Stimulated activated CD4-positive, alpha-beta T cell treated with anti-CD3 and anti-CD28 coated beads, Interleukin-4, amount 100 ng/mL, for 4 hours (primary cell): ENCODE measurements around the gene RIC8B.
A peak's percentile ranks its signal among the peaks of the same experiment; 100 is the strongest.

ENCODE experiments used
- DNase-seq, 2 experiments: peaks; one replicate each; pipeline ENCODE4 v3.0.0-alpha.2; 2020

Gene RIC8B

GRCh38 chr12:106814714-106815113, 40.2 kb downstream of the RIC8B start:
- DNase-seq: no peak

DNA sequence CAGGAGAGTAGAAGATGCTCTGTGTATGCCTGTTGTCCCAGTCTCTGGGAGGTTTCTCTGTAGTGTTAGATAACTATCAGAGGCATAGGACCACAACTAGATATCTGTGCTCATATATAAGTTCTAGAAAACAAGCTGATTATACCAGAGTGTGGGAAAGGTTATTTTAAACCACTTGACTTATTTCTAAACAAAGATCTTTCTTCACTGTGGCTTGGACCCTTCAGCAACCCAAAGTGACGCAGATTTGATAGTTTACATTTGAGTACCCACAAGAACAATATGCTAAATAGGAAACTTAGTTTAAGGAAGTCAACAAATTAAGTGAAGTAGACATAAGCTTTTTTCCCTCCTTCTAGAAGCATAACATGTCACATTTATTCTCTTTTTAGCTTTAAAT, 41.3 kb downstream of the RIC8B start:
- no peak for DNase-seq

GRCh38 chr12:106816231-106816630, 41.7 kb downstream of the RIC8B start:
- DNase-seq: no peak

GRCh38 chr12:106819991-106820390, 45.5 kb downstream of the RIC8B start:
- DNase-seq: no peak

DNA sequence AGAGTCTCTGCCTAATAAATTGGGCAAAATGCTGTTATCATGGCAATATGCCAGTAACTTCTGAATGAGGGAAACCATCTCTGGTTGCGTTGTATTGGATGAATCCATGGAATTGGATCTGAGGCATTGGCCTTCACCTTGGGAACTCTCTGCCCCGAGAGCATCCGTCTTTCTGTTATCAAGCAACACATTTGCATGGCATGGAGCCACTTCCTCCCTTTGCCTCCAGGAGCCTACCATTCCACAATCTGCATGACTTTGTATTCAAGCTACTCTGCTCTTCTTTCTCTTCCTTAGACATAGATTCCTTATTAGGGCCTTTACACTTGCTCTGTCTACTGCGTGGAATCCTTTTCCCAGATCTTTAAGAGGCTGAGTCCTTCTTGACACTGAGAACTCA, 57.2 kb downstream of the RIC8B start:
- no peak for DNase-seq

DNA sequence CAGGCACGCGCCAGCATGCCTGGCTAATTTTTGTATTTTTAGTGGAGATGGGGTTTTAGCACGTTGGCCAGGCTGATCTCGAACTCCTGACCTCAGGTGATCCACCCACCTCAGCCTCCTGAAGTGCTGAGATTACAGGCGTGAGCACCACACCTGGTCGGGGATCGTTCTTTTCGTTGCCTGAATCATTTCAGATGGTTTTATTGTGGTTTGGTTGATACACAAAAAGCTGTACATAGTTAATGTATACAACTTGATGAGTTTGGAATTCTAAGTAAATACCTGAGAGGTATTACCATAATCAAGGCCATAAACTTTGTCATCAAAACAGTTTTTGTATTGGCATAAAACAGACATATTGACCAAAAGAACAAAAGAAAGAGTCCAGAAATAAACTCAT, 63.3 kb downstream of the RIC8B start:
- no peak for DNase-seq

- no peak for DNase-seq
Observed at GRCh38 chr12:106839333-106839732, 64.9 kb downstream of the RIC8B start.

DNA sequence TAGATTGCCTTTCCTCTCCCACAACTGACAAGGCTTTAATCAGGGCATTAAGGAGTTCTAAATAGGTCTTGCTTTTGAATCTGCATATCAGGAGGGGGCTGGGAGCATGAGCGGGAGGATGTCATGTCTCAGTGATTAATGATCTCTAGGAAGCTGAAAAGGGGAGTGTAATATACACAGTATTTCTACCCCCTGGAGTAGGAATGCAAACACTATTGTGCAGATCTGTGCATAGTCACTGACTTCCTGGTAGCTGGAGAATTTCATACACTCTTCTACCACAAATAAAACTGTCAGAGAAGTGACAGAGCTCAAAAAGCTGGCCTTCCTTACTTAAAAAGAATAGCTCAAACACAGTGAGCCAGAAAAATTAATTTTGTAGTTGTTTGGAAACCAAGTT, 65.8 kb downstream of the RIC8B start:
- no peak for DNase-seq

GRCh38 chr12:106841510-106842302, 67.2 kb downstream of the RIC8B start:
- DNase-seq: peak; percentile 6 to 15

- no peak for DNase-seq
Observed at GRCh38 chr12:106845902-106846301, 71.4 kb downstream of the RIC8B start.

DNA sequence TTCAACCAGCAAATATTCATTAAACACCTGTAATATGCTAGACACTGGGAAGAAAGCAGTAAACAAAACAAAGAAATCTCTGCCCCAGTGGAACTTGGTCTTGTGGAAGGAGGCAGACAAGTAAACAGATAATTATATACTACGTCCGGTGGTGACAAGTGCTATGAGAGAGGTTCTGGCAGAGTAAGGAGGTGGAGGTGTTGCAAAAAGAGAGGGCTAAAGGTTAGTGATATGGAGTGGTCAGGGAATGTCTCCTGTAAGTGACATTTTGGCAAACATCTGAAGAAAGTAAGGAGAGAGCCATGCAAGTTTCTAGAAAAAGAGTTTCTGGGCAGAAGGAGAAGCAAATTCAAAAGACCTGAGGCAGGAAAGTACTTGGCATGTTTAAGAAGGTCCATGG, 73.4 kb downstream of the RIC8B start:
- no peak for DNase-seq

- DNase-seq: no peak
Observed at GRCh38 chr12:106851306-106851705, 76.8 kb downstream of the RIC8B start.

GRCh38 chr12:106854723-106855122, 80.2 kb downstream of the RIC8B start:
- no peak for DNase-seq

DNA sequence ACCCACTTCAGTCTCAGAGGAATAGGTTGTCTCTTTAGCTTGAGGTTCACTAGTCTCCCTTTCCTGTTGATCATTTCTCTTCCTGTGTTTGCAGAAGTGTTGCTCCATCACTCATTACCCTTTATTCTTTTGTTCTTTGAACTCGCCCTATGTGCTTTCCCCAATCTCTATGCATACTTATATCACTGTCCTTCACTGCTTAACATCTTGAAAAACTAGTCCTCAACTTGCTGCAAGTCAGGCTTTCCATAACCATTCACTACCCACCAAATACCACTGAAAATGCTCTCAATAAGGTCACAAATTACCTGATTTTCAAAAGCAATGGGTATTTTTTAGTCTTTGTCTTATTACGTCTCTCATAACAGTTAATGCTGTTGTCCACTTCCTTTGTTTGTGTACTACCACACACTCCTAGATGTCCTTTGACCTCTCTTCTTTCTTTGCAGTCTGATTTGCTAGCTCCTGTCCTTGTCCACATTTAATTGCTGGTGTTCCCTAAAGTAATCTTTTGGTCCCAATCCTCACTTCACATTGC, 80.8 kb downstream of the RIC8B start:
- no peak for DNase-seq

DNA sequence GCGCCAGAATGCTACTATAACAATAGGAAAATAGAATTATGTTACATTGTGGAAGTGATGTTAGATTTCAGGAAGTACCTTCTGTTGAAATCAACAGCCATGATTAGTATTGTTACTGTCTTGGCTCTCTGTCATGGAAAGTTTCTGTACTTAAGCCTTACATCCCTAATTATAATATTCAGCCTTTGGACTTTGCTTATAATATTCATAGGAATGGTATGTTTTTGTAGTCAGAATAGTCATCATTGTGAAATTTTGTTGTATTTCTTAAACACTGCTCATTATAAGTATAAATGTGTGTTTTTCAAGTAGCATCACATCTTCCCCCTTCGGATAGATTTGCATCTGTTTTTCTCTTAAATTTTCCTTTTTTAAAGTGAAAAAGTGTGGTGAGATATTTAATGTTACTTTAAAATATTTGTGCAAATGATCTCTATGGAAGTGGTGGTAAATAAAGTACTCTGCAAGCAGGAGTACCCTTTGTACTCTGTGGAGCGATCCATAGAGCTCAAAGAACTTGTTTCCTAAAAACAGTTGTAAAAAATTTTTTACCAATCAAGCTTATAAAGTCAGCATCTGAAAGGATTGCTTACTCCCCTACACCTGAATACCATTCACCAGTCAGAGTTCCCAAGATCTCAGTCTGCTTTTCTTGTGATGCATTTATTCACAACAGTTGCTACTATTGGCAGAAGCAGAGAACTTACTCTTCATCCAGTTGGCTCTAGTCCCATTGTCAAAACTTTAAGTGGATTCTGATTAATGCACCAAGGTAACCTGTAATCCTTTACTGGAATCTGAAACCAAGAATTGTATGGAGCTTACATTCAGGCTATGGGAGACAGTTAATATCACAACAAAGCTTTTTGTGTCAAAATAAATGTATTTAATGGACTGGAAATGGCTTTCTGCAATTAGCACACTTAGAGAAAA, 87.8 kb downstream of the RIC8B start:
- no peak for DNase-seq

- DNase-seq: no peak
Observed at GRCh38 chr12:106863189-106863588, 88.7 kb downstream of the RIC8B start.

GRCh38 chr12:106865683-106866082, 91.2 kb downstream of the RIC8B start:
- DNase-seq: no peak

DNA sequence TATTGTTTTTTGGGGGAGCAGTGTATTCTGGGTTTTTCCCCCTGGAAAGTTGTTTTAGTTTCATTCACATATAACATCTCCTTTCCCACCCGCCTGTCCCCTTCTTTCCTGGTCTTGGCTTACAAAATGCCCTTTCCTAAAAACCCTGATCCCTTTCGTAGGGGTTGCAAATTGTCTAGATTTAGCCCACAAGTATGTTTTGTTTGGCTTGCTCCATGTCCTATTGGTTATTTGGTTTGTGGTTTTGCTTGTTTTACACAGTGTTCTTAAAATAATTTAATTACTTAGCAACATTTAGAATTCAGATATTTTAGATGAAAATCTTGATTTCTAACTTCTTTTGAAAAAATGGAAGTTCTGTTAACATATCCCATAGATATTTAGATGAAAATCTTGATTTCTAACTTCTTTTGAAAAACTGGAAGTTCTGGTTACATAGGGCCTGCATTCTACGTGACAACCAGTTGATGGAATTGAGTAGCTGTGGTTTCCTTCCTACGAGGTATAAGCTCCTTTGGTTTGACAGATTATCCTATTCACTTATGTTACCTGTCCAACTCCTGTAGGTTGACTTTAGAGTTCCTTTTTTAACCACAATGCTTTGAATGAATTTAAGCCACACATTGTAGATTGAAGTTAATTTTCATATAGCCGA, 92.1 kb downstream of the RIC8B start:
- DNase-seq: no peak

GRCh38 chr12:106867651-106868050, 93.2 kb downstream of the RIC8B start:
- DNase-seq: no peak

DNA sequence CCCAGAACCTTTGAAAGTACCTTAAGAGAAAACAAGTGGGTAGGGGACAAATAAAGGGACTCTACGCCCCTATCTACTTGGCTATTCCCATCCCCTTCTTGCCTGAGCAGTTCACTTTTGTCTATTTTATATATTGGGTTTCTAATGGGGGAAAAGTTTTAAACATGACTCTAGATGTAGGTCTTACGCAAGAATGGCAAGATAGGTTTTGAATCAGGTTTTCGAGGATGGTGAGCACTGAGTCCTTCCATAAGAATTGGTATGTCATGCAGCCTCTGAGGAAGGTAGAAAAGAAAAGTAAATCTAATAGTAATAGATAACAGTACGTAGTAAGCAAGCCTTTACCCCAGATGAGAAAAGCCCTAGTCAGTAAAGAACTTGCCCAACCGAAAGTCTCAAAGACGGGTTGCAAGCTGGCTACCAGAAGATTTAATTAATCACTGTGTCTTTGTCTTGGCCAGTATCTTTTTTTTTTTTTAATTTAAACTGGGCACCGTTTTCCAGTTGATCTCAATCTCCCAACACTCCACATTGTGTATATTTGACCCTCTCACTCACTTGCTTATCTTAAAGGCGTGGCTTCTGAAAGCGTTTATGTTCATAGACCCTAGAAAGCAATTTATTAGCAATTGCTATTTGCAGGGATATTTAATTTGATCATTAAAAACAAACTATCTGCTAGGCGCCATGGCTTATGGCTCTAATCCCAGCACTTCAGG, 94.7 kb downstream of the RIC8B start:
- DNase-seq: no peak

DNA sequence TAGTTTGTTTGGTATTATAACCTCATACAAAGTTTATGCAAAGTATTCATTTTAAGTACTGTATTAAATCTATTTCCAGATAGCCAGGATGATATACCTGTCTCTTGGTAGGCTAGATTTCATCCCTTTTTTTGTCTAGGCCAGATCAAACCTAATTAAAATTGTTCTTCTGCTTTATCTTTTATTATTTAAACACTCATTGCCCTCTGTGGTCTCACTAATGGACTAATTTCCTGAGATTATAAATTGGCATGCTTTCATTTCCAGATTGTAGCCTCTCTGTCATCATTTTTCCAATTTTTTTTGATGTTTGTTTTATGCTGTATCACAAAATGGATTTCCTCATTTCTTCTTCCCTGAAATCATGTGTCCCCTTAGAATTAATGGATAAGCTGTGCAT, 95.6 kb downstream of the RIC8B start:
- DNase-seq: no peak

DNA sequence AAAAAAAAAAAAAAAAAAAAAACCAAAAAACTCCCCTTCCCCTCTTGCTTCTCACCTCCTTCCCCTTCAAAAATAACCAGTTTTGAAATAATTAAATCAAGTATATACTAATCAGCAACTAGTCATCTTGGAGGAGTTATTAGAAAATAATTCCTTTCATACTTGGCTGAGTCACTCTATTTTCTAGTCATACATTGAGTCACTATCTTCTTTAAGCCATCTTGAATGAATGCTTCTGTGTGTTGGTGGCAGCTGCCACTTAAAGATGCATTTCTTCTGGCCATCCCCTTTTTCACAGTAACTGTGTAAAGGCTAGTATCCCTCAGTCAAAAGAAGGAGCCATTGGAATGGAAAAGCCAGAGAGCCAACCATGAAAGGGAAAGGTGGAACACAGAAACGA, 97.0 kb downstream of the RIC8B start:
- no peak for DNase-seq

DNA sequence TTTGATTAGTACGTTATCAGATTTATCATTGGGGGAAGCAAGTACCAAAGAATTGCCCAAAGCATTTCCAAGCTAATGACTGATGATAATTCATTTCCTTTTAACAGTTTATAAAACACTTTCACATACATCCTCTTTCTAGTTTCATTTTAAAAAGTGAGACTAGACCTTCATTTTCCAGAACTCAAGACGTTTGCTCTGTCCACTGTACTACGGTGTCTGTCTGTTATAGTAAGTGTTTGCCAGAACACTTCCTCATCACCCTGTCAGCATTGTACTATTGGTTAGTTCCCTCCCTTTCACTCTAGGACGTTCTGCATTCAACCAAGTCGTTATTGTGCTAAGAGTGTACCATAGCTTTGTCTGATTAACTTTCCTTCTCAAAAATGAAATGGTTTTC, 99.5 kb downstream of the RIC8B start:
- DNase-seq: no peak
